Epithelial cell of esophagus (primary cell): ENCODE data around the gene KLHL30.
"Not testable (repeated sequence)": the region's sequence is repeated elsewhere in the genome, so short reads cannot be mapped to it uniquely, and the experiment has no call there.

Source experiments
- DNase-seq: peaks from one replicate; pipeline ENCODE4 v3.0.0; 2010; ENCODE audit warnings: low read depth
- H3K4me3 ChIP-seq: 2 replicates; pipeline ENCODE4 v1.5.1; 2011; ENCODE audit warnings: mild to moderate bottlenecking, low read length, control low read depth
- TF ChIP-seq, protein P1 (sequence below): IDR thresholded peaks from 2 replicates; pipeline ENCODE4 v1.5.1; 2011; ENCODE audit warnings: low read depth, mild to moderate bottlenecking, low read length, control low read depth, inconsistent platforms; ENCODE audit not compliant: insufficient read depth; ENCODE audit errors: missing control alignments

Gene KLHL30

DNA sequence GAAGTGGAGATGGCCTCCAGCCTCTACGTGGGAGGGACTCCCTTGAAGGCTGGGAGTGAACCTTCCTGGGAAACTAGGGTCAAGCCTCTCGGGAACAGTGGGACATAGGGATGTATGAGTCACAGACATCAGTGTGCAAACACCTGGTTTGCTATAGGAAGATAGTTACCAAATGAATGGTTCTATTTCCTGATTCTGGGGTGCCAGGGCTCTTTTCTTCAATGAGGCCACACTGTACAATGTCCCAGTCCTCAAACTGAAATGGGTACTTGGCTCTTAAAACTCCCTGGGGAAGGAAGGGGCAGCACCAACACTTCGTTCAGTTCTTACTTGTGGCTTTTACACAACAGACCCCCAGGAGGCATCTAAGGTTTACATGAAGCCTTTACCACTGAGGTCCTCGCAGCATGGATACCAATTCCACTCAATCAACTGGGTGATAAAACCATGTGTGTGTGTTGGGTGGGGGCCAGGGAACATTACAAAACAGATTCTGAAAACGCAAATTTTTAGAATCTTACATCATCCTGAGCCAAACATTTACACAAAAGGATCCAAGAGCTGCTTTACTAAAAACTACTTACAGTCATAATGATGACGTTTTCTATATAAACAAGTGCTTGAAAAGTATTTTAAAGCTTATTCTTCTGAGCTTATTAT is 30.7 kb downstream of the KLHL30 start:
- peak; percentile 78 for DNase-seq
- TF ChIP-seq, protein P1, sequence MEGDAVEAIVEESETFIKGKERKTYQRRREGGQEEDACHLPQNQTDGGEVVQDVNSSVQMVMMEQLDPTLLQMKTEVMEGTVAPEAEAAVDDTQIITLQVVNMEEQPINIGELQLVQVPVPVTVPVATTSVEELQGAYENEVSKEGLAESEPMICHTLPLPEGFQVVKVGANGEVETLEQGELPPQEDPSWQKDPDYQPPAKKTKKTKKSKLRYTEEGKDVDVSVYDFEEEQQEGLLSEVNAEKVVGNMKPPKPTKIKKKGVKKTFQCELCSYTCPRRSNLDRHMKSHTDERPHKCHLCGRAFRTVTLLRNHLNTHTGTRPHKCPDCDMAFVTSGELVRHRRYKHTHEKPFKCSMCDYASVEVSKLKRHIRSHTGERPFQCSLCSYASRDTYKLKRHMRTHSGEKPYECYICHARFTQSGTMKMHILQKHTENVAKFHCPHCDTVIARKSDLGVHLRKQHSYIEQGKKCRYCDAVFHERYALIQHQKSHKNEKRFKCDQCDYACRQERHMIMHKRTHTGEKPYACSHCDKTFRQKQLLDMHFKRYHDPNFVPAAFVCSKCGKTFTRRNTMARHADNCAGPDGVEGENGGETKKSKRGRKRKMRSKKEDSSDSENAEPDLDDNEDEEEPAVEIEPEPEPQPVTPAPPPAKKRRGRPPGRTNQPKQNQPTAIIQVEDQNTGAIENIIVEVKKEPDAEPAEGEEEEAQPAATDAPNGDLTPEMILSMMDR, result no peak
- no peak overlapping the region for H3K4me3 ChIP-seq

- no peak overlapping the region for H3K4me3 ChIP-seq
- peak; percentile 98 for DNase-seq
- TF ChIP-seq, protein P1, result no peak
Measured at GRCh38 chr2:238169708-238170251, 31.3 kb downstream of the KLHL30 start.

- TF ChIP-seq, protein P1, result no peak
- no peak for DNase-seq
- H3K4me3 ChIP-seq, result no peak overlapping the region
Measured at GRCh38 chr2:238170386-238171071, 32.1 kb downstream of the KLHL30 start.

GRCh38 chr2:238171072-238171431 is 32.6 kb downstream of the KLHL30 start:
- not testable (repeated sequence) for DNase-seq, H3K4me3 ChIP-seq

DNA sequence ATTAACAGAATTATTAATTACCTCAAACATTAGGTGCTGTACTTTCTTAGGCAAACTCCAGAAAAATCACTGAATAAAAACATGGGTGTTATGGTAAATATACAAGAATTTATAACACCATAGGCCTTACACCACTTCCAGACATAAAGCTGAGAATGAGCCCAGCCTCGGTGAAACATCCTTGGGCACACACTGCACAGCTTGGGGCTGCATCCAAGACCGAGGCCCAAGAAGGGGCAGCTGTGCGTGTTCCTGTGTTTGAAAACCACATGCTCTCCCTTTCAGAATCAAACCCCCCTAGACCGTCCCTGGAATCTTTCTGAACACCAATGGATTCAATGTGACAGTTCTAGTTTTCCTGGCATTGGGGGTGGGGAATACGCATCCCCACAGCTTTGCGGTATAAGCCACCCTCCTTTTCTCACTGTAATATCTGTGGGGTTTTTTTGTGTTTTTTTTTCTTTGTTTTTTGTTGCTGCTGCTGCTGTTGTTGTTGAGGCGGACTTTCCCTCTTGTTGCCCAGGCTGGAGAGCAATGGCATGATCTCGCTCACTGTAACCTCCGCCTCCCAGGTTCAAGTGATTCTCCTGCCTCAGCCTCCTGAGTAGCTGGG is 33.2 kb downstream of the KLHL30 start:
- TF ChIP-seq, protein P1, result no peak
- H3K4me3 ChIP-seq, result no peak overlapping the region
- DNase-seq, result no peak

GRCh38 chr2:238172439-238172838 is 34.0 kb downstream of the KLHL30 start:
- no peak for DNase-seq
- TF ChIP-seq, protein P1, result no peak
- no peak overlapping the region for H3K4me3 ChIP-seq

- H3K4me3 ChIP-seq, result no peak overlapping the region
- TF ChIP-seq, protein P1, result peak; percentile 11
- DNase-seq, result no peak
Measured at GRCh38 chr2:238173692-238174091, 35.2 kb downstream of the KLHL30 start.
